Measurements from ENCODE around the gene EYA3. TPM values are rescaled to one million over a fixed set of nuclear protein-coding genes. Genes with fewer than 3 reads are reported as not detected.
A peak's percentile ranks its signal among the peaks of the same experiment; 100 is the strongest.

EYA3 gene
- total RNA-seq, 1 donor from 2014 or later = 20.7 TPM

DNA sequence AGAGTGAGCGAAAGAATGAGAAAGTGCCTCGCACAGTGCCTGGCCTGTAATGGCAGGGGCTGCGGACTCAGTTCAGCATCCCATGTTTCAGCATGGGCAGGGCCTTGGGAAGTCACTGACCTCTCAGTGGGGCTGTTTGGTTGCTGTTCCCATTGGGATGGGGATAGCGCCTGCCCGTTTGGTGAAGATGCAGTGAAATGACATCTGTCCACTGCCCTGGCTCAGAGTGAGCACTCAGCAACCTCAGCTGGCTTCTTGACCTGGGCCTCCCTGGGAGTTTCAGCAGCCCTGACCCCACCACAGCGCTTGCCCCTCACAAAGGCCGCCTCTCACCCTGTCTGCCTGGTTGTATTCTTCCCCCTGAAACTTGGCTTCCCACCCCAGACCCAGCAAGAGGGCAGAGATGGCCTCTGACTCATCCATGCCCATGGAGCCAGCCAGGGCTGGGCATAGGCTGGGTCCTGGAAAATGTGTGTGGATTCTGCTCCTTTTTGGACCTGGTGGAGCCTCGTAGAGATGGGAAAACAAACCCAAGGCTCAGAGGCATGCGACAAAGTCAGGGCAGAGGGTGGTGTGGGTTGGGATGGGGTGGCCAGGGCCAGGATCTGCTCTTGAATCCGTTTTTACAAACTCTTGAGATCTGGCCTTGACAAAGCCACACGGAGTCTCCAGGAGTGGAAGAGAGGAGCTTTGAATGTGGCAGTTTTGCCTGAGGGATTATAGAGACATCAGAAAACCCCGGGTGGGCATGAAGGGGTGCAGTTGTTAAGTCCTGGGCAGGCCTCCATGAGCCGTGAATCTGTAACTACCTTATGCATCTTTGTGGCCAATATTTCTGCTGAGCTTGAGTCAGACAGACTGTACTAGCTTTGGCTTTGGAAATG is 127.4 kb downstream of the EYA3 start:
- H3K27ac Mint-ChIP-seq (ENCODE audit: unreplicated experiment) = no peak overlapping the region
- H3K36me3 Mint-ChIP-seq (ENCODE audit: low read depth, unreplicated experiment) = peaks cover 3% of the 10 kb centered on the region
- no peak for DNase-seq (ENCODE audit: low spot score)
- H3K27me3 Mint-ChIP-seq (ENCODE audit: unreplicated experiment) = peaks cover 7% of the 10 kb centered on the region
- peak overlapping the region; percentile 71 for H3K4me3 Mint-ChIP-seq (ENCODE audit: unreplicated experiment)
- TF ChIP-seq, protein P1, sequence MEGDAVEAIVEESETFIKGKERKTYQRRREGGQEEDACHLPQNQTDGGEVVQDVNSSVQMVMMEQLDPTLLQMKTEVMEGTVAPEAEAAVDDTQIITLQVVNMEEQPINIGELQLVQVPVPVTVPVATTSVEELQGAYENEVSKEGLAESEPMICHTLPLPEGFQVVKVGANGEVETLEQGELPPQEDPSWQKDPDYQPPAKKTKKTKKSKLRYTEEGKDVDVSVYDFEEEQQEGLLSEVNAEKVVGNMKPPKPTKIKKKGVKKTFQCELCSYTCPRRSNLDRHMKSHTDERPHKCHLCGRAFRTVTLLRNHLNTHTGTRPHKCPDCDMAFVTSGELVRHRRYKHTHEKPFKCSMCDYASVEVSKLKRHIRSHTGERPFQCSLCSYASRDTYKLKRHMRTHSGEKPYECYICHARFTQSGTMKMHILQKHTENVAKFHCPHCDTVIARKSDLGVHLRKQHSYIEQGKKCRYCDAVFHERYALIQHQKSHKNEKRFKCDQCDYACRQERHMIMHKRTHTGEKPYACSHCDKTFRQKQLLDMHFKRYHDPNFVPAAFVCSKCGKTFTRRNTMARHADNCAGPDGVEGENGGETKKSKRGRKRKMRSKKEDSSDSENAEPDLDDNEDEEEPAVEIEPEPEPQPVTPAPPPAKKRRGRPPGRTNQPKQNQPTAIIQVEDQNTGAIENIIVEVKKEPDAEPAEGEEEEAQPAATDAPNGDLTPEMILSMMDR (IDR thresholded peaks at IDR 0.05; ENCODE audit: unreplicated experiment) = no peak
- peaks cover 12% of the 10 kb centered on the region for H3K4me1 Mint-ChIP-seq (ENCODE audit: unreplicated experiment)
- no peaks in the 10 kb centered on the region for H3K9me3 Mint-ChIP-seq (ENCODE audit: unreplicated experiment)

DNA sequence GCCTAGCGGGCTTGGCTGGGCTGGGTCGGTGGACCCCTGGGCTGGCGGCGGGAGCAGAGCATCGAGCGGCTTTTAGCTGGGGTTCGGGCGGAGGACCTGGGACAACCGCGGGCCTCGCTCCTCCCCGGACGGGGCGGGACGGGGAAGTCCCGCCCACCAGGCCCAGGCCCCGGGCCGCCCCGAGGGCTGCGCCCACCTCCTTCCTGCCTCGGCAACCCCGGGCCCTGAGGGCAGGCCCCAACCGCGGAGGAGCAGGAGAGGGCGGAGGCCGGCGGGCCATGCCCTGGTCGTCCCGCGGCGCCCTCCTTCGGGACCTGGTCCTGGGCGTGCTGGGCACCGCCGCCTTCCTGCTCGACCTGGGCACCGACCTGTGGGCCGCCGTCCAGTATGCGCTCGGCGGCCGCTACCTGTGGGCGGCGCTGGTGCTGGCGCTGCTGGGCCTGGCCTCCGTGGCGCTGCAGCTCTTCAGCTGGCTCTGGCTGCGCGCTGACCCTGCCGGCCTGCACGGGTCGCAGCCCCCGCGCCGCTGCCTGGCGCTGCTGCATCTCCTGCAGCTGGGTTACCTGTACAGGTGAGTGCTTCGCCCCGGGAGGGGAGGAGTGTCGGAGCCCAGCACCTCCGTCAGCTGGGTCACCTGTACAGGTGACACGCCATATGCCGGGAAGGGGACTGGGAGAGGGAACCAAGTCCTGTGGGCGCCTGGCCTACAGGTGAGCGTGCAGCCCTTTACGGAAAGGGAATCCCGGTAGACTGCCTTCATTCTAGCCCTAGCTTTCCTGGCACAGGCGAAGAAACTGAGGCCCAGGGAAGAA is 128.4 kb downstream of the EYA3 start, which contains the start of gene XKR8:
Gene XKR8, plus strand, starts transcription at position 182 of the 812 bp plus-strand sequence. Its CDS starts 97 bp downstream, at position 279.
- Mint-ChIP-seq H3K4me1 (ENCODE audit: unreplicated experiment) (peaks cover 12% of the 10 kb centered on the region), H3K27ac (ENCODE audit: unreplicated experiment) (peak within 1 kb of the TSS; percentile 70), H3K9me3 (ENCODE audit: unreplicated experiment) (no peaks in the 10 kb centered on the region), H3K27me3 (ENCODE audit: unreplicated experiment) (peaks cover 6% of the 10 kb centered on the region), H3K4me3 (ENCODE audit: unreplicated experiment) (peak within 1 kb of the TSS; percentile 86), H3K36me3 (ENCODE audit: low read depth, unreplicated experiment) (peaks cover 3% of the 10 kb centered on the region)
- TF ChIP-seq, protein P1 (IDR thresholded peaks at IDR 0.05; ENCODE audit: unreplicated experiment) = no peak
- peak; percentile 85 for DNase-seq (ENCODE audit: low spot score)

DNA sequence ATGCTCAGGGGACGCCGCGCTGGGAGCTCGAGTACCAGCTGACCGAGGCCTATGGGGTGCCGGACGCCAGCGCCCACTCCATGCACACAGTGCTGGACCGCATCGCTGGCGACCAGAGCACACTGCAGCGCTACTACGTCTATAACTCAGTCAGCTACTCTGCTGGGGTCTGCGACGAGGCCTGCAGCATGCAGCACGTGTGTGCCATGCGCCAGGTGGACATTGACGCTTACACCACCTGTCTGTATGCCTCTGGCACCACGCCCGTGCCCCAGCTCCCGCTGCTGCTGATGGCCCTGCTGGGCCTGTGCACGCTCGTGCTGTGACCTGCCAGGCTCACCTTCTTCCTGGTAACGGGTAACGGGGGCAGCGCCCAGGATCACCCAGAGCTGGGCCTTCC is 129.9 kb downstream of the EYA3 start:
- Mint-ChIP-seq H3K36me3 (ENCODE audit: low read depth, unreplicated experiment) (peaks cover 3% of the 10 kb centered on the region), H3K9me3 (ENCODE audit: unreplicated experiment) (no peaks in the 10 kb centered on the region), H3K4me1 (ENCODE audit: unreplicated experiment) (peaks cover 12% of the 10 kb centered on the region), H3K27me3 (ENCODE audit: unreplicated experiment) (peaks cover 4% of the 10 kb centered on the region), H3K27ac (ENCODE audit: unreplicated experiment) (no peak overlapping the region), H3K4me3 (ENCODE audit: unreplicated experiment) (no peak overlapping the region)
- TF ChIP-seq, protein P1 (IDR thresholded peaks at IDR 0.05; ENCODE audit: unreplicated experiment) = no peak
- no peak for DNase-seq (ENCODE audit: low spot score)

DNA sequence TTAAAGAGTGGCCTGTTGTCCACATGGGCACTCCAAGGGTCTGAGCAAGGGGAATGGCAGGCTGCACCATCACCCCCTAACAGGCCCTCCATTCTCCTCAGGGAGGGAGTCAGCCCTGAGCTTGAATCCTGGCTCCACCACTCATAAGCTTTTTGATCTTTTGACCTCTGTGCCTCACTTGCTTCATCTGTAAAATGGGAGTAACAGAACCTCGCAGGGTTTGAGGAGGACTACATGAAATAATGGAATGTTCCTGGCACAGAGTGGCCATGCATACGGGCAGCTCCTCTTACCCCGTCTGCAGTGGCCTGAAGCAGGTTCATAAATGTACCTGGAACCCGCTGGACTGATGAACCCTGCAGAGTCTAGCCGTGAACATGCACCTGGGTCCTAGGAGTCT is 130.8 kb downstream of the EYA3 start:
- TF ChIP-seq, protein P1 (IDR thresholded peaks at IDR 0.05; ENCODE audit: unreplicated experiment) = no peak
- H3K4me1 Mint-ChIP-seq (ENCODE audit: unreplicated experiment) = peaks cover 12% of the 10 kb centered on the region
- no peak for DNase-seq (ENCODE audit: low spot score)
- peak overlapping the region; percentile 3 for H3K27ac Mint-ChIP-seq (ENCODE audit: unreplicated experiment)
- peaks cover 4% of the 10 kb centered on the region for H3K27me3 Mint-ChIP-seq (ENCODE audit: unreplicated experiment)
- peaks cover 3% of the 10 kb centered on the region for H3K36me3 Mint-ChIP-seq (ENCODE audit: low read depth, unreplicated experiment)
- no peaks in the 10 kb centered on the region for H3K9me3 Mint-ChIP-seq (ENCODE audit: unreplicated experiment)
- H3K4me3 Mint-ChIP-seq (ENCODE audit: unreplicated experiment) = no peak overlapping the region

Data from endothelial cell (in vitro differentiated cells).